Caco-2 (cell line): ENCODE measurements around the gene C16orf95. TPM values are rescaled to one million over a fixed set of nuclear protein-coding genes. Genes with fewer than 3 reads are reported as not detected.

Source experiments
- BruUV-seq: library from RNA; stranded (reverse); fragments of 400-500 nt; replicated peaks from 2 replicates; lab custom pipeline; 2021; lab: Mats Ljungman, UMichigan
- CTCF ChIA-PET: fragments of 300-600 bp; sonication (Branson Sonifier 250); formaldehyde crosslinking; loops from one replicate; lab custom pipeline; 2022; ENCODE audit warnings: antibody characterized with exemption; lab: Charles Lee
- POLR2A ChIA-PET: fragments of 300-600 bp; sonication (Branson Sonifier 250); formaldehyde crosslinking; loops from one replicate; lab custom pipeline; 2022; ENCODE audit warnings: antibody characterized with exemption; lab: Charles Lee
- DNase-seq, 2 experiments: peaks; one replicate each; pipeline versions ENCODE4 v3.0.0 to v3.0.0-alpha.2; 2020 to 2022
- H3K27me3 ChIP-seq: replicated peaks from 2 replicates; pipeline ENCODE4 v1.6.0; 2011; ENCODE audit warnings: low read length; ENCODE audit not compliant: control insufficient read depth, insufficient read depth
- H3K36me3 ChIP-seq: 2 replicates; pipeline ENCODE4 v1.5.1; 2011; ENCODE audit warnings: low read length; ENCODE audit not compliant: control insufficient read depth, insufficient read depth
- H3K4me1 ChIP-seq: fragments of 250-450 bp; sonication (Bioruptor Pico); 2 replicates; pipeline ENCODE4 v1.5.1; 2020; ENCODE audit warnings: mild to moderate bottlenecking
- H3K4me3 ChIP-seq: 2 replicates; pipeline ENCODE4 v1.5.1; 2011; ENCODE audit warnings: low read depth, mild to moderate bottlenecking, control low read depth, low read length
- H3K9me3 ChIP-seq: fragments of 250-450 bp; sonication (Bioruptor Pico); 2 replicates; pipeline ENCODE4 v1.5.1; 2020; ENCODE audit warnings: mild to moderate bottlenecking, moderate library complexity
- H3K27ac Mint-ChIP-seq: one replicate; pipeline ENCODE4 v1.8.0; 2022; ENCODE audit warnings: mixed read lengths; ENCODE audit not compliant: unreplicated experiment
- H3K27me3 Mint-ChIP-seq: one replicate; pipeline ENCODE4 v1.8.0; 2022; ENCODE audit warnings: mixed read lengths; ENCODE audit not compliant: insufficient read depth, unreplicated experiment
- H3K36me3 Mint-ChIP-seq: one replicate; pipeline ENCODE4 v1.8.0; 2022; ENCODE audit warnings: mild to moderate bottlenecking, mixed read lengths; ENCODE audit not compliant: insufficient read depth, unreplicated experiment
- H3K4me1 Mint-ChIP-seq: one replicate; pipeline ENCODE4 v1.8.0; 2022; ENCODE audit warnings: low read depth, mixed read lengths; ENCODE audit not compliant: unreplicated experiment
- H3K4me3 Mint-ChIP-seq: one replicate; pipeline ENCODE4 v1.8.0; 2022; ENCODE audit warnings: mild to moderate bottlenecking, moderate library complexity, mixed read lengths; ENCODE audit not compliant: unreplicated experiment
- H3K9me3 Mint-ChIP-seq: one replicate; pipeline ENCODE4 v1.8.0; 2022; ENCODE audit warnings: mixed read lengths; ENCODE audit not compliant: unreplicated experiment
- CTCF ChIP-seq, 2 experiments: fragments of 200-600 bp in 1 of 2; IDR thresholded peaks; 1 replicate in 1 of 2; 2 replicates in 1 of 2; pipeline versions ENCODE4 v1.5.1 to v1.8.0; 2011 to 2022; ENCODE audit warnings: antibody characterized with exemption in 1 of 2, control low read depth in 1 of 2, inconsistent platforms in 1 of 2, low read depth in 1 of 2, low read length in 1 of 2, mild to moderate bottlenecking in 1 of 2, moderate library complexity in 1 of 2; ENCODE audit not compliant: insufficient read depth in 1 of 2, severe bottlenecking in 1 of 2, unreplicated experiment in 1 of 2
- intact Hi-C: fragments of 100-400 bp; cut with micrococcal nuclease; formaldehyde crosslinking; loops from one replicate; pipeline ENCODE4 v1.10.0; 2022; ENCODE audit not compliant: unreplicated experiment
- total RNA-seq: library from RNA; stranded (reverse); gene quantifications from 2 replicates; pipeline ENCODE4 v1.2.3, GENCODE V29; 2022

The C16orf95 gene
- total RNA-seq, 1 experiment from 2014 or later, result 4.4 TPM

- H3K27ac Mint-ChIP-seq, result no peak overlapping the region
- POLR2A ChIA-PET, result no interaction called here
- no peak overlapping the region for H3K4me3 Mint-ChIP-seq
- no peak for DNase-seq
- H3K36me3 ChIP-seq, result no peaks in the 10 kb centered on the region
- CTCF ChIA-PET, result interaction anchor here (0.6 kb wide), 1 partner anchor 44 kb away, joined by 3 read pairs; no protein-coding TSS in a partner anchor
- H3K27me3 ChIP-seq, result no peaks in the 10 kb centered on the region
- H3K36me3 Mint-ChIP-seq, result peaks cover 6% of the 10 kb centered on the region
- H3K4me3 ChIP-seq, result no peak overlapping the region
- BruUV-seq, result no TSS peak
- H3K27me3 Mint-ChIP-seq, result no peaks in the 10 kb centered on the region
- H3K4me1 Mint-ChIP-seq, result no peaks in the 10 kb centered on the region
- intact Hi-C loops, result no loop called here
- H3K4me1 ChIP-seq, result no peaks in the 10 kb centered on the region
- no peaks in the 10 kb centered on the region for H3K9me3 Mint-ChIP-seq
- no peak for TF ChIP-seq CTCF (IDR thresholded peaks at IDR 0.05; ENCODE audit: insufficient read depth in 1 of 2, low read depth in 1 of 2, low read length in 1 of 2, severe bottlenecking in 1 of 2, unreplicated experiment in 1 of 2)
- H3K9me3 ChIP-seq, result no peaks in the 10 kb centered on the region
Observed at GRCh38 chr16:87305505-87306391, 11.4 kb downstream of the C16orf95 start.

GRCh38 chr16:87304951-87305350 is 12.2 kb downstream of the C16orf95 start:
- no peaks in the 10 kb centered on the region for H3K4me1 ChIP-seq
- intact Hi-C loops, result no loop called here
- ChIA-PET POLR2A (no interaction called here), CTCF (interaction anchor here (0.6 kb wide), 1 partner anchor 45 kb away, joined by 3 read pairs; no protein-coding TSS in a partner anchor)
- Mint-ChIP-seq H3K4me3 (no peak overlapping the region), H3K27me3 (no peaks in the 10 kb centered on the region), H3K4me1 (no peaks in the 10 kb centered on the region), H3K36me3 (no peaks in the 10 kb centered on the region), H3K27ac (no peak overlapping the region), H3K9me3 (no peaks in the 10 kb centered on the region)
- no peaks in the 10 kb centered on the region for H3K9me3 ChIP-seq
- no peak for DNase-seq
- no TSS peak for BruUV-seq
- TF ChIP-seq CTCF (IDR thresholded peaks at IDR 0.05; ENCODE audit: insufficient read depth in 1 of 2, low read depth in 1 of 2, low read length in 1 of 2, severe bottlenecking in 1 of 2, unreplicated experiment in 1 of 2), result no peak
- H3K27me3 ChIP-seq, result no peaks in the 10 kb centered on the region
- H3K36me3 ChIP-seq, result no peaks in the 10 kb centered on the region
- H3K4me3 ChIP-seq, result no peak overlapping the region

GRCh38 chr16:87303962-87304521 is 13.2 kb downstream of the C16orf95 start:
- Mint-ChIP-seq H3K27me3 (no peaks in the 10 kb centered on the region), H3K36me3 (no peaks in the 10 kb centered on the region), H3K9me3 (no peaks in the 10 kb centered on the region), H3K27ac (no peak overlapping the region), H3K4me3 (no peak overlapping the region), H3K4me1 (no peaks in the 10 kb centered on the region)
- Histone ChIP-seq H3K36me3 (no peaks in the 10 kb centered on the region), H3K27me3 (no peaks in the 10 kb centered on the region), H3K4me1 (no peaks in the 10 kb centered on the region), H3K9me3 (no peaks in the 10 kb centered on the region), H3K4me3 (no peak overlapping the region)
- intact Hi-C loops, result no loop called here
- ChIA-PET POLR2A (no interaction called here), CTCF (no interaction called here)
- TF ChIP-seq CTCF (IDR thresholded peaks at IDR 0.05; ENCODE audit: insufficient read depth in 1 of 2, low read depth in 1 of 2, low read length in 1 of 2, severe bottlenecking in 1 of 2, unreplicated experiment in 1 of 2), result no peak
- no TSS peak for BruUV-seq
- DNase-seq, result no peak
